GM18873 (cell line): ENCODE data around the gene AGFG2.
"Not testable (repeated sequence)": the region's sequence is repeated elsewhere in the genome, so short reads cannot be mapped to it uniquely, and the experiment has no call there.

Source experiments
- ATAC-seq: cut with Tn5 transposase; IDR thresholded peaks from one replicate; pipeline ENCODE4 v1.9.1; 2021; ENCODE audit warnings: mild to moderate bottlenecking, moderate library complexity, moderate number of reproducible peaks; ENCODE audit not compliant: unreplicated experiment, low FRiP score

Gene AGFG2

DNA sequence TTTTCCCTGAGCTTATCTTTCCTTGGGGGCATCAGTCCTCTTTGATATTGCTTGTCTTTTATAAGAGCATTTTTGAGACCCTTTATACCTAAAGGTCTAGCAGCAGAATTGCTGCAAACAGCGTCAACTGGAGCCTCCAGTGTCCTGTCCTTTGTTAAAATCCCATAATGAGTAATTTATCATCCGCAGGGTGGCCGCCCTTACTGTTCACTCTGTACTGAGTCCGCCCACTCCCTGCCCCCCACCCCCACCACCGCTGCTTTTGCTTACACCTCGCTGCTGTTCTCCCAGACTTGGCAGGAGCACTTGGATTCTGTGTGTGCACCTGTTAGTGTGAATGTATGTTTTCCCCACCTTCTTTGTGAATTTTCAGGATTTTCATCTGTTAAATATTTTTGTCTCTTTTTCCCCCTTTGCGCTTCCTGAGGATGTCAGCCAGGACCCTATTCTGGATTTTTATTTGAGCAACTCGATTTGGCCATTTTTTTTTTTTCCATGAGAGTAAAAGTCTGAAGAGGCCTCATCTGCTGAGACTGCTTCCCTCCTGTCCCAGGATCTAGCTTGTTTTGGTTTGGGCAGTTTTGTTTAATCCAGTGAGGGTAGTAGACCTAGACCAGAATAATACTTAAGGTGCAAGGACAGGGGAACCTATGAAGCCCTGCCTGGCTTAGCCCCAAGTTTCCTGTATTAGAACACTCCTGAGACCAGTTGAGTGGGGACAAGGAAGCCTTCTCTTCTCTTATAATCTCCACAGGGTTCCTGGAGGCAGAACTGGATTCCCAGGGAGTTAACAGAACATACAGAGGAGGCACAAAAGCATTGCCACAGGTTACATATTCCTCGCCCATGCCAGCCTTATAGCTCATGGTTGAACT, 8.2 kb downstream of the AGFG2 start:
- no peak for ATAC-seq

DNA sequence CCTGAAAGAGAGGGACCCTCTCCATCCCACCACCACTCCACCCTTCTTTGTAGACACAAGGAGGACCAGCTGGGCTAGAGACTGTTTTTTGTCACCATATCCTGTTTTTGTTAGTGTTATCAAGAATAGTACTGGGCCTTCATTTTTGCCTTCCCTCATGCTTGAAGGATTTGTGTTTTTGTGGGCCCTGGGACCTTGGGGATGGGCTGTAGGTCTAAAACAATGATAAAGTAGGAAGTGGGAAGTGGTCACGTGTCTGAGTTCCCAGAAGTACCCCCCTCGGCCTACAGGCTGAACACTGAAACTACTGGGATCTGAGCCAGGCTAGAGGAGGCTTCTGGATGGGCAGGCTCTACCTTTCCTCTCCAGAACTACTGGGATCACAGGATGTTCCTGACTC, 8.9 kb downstream of the AGFG2 start:
- no peak for ATAC-seq

DNA sequence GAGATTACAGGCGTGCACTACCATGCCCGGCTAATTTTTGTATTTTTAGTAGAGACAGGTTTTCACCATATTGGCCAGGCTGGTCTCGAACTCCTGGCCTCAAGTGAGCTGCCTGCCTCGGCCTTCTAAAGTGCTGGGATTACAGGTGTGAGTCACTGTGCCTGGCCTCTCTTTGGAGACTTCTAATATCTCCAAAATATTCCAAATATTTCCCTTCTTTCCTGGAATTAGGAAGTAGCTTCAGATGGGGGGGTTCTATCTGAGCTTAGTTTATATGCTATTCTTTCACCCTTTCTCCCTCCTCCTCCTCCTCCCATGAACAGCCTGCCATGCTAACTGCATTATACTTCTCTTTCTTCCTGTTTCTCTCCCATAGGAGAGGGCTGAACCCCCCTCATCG, 9.4 kb downstream of the AGFG2 start:
- ATAC-seq, result not testable (repeated sequence)

DNA sequence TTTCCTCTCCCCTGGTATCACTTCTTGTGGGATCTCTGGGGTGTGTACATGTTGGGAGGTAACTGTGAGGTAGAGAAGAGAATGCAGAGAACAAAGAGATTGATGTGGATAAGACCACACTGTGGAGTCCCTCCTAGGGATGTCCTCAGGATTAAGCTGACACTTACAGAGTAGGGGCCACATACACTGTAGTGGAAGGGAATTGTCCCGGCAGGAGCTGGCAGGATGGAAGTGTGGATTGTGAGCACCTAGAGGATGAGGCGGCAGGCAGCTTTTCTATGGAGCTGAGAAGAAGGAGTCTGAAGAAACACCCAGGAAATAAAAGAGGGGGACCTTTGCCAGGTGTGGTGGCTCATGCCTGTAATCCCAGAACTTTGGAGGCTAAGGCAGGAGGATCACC, 13.5 kb downstream of the AGFG2 start:
- ATAC-seq, result no peak

DNA sequence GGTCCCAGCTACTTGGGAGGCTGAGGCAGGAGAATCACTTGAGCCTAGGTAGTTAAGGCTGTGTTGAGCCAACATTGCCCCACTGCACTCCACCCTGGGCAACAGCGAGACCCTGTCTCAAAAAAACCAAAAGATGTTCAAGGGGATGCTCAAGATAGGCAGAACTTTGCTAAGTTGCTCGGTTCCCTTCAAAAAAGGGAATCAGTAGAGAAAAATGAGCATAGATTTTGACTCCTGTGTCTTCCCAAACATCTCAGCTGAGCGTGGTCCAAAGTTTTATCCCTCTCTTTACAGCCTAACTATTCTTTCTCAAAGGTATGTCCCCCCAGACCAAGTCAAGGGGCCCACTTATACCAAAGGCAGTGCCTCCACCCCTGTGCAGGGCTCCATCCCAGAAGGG, 14.0 kb downstream of the AGFG2 start:
- ATAC-seq, result no peak

DNA sequence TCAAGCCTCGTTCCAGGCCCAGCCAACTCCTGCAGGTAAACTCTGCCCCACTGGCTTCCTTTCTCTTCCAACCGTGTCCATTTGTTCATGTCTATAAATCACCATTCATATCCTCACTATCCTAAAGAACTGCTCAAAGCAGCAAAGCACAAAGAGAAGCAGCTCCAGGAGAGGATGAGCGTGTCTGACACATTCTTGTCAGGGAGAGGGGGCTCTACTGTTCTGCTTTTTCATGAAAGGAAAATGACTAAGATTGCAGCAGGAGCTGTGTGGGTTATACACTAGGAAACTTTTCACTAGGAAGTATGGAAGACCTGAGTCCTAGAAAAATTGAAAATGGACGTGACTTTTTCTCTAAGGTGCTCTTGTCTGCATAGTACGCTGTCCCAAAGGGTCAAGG, 16.7 kb downstream of the AGFG2 start:
- ATAC-seq, result no peak

DNA sequence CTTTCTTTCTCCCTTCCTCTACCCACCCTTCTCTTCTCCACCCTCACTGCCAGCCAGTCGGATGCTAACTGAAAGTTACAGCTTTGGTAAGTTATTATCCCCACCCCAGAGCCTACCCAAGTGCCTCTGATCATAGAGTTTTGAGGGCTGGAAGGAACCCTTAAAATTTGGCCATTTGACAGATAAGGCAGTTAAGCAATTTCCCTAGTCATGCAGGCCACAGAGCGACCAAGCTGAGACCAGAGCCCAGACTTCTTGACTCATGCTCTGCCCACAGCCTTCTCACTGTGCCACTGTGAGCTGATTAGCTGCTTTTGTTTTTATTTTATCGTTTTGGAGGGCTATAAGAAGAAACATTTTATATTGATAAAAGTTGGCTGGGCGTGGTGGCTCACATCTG, 17.5 kb downstream of the AGFG2 start:
- no peak for ATAC-seq

DNA sequence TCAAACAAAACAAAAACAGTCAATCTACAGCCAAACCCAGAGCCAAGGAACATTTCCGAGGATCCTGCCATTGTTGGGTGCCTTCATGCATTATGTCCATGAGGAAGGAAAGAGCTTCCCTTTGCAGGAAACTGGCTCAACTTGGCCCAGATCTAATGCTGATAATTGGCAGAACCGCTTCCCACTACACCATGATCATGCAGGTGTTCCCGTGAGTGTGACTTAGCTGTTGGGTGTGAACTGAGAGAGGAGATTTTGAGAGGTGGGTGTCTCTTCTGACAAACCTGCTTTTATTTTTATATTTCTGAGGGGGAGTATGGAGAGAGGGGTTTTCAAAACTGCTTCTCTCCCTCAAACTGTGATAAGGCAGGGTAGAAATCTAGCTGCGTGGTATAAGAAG, 20.1 kb downstream of the AGFG2 start:
- no peak for ATAC-seq

DNA sequence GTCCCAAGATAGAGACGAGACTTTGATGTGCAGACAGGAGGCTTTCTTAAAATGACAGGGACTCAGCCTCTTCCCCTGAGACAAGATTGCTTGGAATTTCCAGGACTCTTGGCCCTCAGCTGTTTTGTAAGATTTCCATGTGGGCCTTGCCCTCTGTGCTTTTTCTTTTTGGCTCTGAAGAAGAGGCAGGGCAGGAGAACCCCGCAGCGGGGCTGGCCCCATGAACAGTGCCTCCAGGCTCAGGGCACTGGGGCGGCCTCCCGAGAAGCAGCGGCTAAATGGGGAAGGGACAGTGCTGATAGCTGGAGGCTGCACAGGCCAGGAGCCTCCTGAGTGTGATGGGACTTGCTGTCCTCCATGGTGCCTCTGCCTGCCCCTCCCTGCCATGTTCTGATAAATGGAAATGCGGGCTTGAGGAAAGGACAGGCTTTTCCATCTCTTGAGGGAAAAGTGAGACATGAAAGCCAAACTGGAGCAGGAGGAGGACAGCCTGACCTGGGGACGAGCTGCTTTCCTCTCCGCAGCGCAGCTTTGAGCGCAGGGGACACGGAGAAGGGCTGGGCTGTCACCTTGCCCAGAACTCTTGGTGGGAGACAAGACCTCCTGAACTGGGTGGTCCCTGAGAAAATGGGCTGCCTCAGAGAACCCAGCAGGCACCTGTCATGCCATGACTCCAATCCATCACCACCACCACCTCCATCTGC, 22.6 kb downstream of the AGFG2 start:
- no peak for ATAC-seq

DNA sequence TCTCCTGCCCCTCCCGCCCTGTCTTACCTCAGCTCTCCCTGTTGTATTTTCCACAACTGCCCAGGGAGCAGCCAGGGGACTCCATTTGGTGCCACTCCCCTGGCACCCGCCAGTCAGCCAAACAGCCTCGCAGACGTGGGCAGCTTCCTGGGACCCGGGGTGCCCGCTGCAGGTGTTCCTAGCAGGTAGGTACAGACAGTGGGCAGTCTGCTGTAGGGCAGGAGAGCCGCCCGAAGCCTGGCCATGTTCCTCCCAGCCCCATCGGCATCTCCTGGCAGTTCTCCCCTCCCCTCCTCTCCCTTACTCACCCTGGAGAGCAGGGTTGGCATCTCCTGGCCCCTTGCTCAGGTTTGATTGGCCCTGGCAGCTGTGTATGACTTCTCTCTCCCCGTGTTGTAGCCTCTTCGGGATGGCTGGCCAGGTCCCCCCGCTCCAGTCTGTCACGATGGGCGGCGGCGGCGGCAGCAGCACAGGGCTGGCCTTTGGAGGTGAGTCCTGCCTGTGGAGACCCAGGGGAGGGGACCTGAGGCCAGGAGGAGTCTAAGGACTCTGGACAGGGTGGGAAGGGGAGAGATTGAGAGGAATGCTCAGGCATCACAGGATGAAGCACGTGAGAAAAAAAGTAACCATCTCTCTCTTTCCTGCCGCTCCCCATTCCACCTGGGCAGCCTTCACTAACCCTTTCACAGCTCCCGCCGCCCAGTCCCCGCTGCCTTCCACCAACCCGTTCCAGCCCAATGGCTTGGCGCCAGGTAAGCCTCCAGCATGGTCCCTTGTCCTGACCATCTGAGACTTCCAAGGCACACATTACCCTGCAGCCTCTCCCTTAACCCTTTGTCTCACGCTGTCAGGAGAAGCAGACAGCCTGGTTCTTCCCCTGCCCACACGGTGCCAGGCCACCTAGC, 23.4 kb downstream of the AGFG2 start:
- no peak for ATAC-seq

DNA sequence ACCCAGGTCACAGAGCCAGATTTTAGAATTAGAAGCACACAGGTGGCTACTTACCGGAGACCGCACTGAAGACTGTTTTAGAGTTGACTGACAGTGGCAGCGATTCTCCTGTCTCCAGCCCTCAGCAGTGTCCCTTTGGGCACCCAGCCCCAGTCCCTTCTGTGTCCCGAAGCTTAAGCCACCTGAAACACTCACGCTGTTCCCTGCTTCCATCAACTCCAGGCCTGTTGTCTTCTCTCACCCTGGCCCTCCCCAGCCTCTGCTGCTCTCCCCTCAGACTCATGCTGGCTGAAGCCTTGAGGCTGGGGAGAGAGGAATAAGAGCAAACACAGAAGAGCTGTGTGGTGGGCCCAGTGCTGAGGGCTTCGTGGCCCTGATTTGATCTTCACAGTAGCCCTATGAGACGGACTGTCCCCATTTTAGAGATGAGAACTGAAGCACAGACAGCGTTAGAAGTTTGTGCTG, 24.1 kb downstream of the AGFG2 start:
- no peak for ATAC-seq

DNA sequence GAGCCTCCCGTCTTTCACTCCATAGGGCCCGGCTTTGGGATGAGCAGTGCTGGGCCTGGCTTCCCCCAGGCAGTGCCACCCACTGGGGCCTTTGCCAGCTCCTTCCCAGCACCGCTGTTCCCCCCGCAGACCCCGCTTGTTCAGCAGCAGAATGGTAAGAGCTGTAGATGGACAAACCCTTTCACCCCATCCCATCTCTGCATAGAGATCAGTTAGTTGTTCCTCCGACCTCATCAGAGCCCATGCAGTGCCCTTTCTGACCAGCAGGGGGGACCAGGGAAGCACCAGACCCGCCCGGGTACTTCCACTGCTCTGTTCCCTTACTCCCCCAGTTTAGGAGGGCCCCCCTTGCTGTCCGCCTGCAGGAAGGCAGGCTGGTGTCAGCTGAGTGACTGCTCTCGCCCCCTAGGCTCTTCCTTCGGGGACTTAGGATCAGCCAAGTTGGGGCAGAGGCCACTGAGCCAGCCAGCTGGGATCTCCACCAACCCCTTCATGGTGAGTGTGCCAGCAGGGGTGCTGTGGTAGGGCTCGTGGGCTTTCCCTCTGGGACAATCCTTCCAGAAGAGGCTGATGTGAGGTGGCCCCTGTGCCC, 24.9 kb downstream of the AGFG2 start:
- no peak for ATAC-seq

DNA sequence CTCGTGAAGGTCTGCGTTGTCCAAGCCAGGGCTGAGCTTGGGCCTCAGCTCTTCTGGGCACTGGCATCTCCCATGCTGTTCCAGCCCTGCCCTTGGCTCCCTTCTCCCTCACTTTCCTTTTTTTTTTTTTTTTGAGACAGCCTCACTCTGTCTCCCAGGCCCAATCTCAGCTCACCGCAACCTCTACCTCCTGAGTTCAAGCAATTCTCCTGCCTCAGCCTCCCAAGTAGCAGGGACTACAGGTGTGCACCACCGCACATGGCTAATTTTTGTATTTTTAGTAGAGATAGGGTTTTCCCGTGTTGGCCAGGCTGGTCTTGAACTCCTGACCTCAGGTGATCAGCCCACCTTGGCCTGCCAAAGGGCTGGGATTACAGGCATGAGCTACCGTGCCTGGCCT, 25.4 kb downstream of the AGFG2 start:
- ATAC-seq, result not testable (repeated sequence)

DNA sequence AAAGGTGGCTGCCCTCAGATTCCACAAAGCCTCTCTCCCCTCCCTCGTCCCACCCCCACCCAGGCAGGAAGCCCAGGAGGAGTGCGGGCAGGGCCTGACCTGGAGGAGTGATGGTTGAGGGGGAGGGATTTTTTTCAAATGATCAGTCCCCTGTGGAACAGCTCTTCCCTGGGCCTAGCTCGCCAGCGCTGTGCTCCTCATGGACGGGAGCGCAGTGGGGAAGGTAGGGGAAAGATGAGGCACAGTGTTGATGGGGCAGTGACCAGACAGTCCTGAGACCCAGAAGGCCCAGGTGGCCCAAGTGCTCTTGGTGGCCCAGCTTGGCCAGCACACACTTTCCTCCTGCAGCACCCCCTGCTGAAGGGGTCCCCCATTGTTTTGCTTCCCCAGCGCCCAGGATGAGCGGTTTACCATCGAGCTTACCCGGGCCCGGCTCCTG, 26.1 kb downstream of the AGFG2 start:
- no peak for ATAC-seq

DNA sequence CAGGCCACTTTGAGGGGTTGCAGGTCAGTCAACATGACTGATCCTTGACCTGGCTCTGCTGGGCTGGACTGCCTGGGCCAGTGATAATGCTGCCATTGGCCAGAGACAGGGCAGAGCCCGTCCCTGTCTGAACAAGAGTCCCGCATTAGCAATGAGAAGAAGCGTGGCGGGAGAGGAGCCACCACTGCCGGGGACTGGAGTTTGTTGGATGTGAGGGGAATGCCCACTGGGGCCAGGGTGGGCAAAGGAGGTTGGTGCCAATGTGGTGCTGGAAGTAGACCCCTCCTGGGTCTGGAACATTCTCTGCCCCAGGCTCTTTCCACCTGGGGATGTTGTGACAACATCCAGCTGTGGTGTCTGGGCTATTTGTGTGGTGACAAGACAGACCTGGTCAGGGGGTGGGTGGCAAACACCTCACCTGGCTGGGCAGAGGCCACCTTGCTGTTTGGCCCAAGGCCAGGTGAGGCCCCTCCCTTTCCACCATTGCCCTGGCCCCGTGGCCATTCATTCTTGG, 27.1 kb downstream of the AGFG2 start:
- ATAC-seq, result no peak

DNA sequence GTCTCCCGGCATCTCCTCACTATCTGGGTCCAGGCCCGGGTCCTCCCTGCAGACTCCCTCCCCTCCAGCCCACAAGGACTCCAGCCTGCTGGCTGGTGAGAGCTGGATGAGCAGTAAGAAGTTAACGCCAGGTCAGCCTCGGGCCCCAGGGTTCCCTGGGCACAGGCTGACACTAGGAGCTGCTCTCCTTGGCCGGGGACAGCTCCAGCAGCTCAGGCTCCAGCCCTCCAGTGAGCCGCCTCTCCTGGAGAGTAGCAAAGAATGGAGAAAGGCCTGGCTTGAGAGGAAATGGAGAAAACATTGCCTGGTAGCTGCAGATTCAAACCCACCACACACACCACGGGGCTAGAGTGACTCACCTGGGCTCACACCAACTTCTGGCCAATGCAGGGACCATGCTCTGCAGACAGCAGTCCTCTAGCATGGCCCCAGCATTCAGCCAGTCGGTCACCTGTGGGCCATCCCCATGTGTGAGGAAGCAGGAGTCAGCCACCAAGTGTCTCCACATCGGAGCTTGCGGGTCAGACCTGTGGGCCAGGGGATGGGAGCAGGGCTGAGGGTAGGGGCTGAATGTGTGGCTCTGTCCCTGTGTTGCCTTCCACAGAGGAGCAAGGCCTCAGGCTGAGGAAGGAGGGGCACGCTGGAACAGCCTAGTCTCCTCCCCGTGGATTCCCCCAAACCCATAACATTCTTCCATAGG, 28.2 kb downstream of the AGFG2 start:
- ATAC-seq, result no peak

DNA sequence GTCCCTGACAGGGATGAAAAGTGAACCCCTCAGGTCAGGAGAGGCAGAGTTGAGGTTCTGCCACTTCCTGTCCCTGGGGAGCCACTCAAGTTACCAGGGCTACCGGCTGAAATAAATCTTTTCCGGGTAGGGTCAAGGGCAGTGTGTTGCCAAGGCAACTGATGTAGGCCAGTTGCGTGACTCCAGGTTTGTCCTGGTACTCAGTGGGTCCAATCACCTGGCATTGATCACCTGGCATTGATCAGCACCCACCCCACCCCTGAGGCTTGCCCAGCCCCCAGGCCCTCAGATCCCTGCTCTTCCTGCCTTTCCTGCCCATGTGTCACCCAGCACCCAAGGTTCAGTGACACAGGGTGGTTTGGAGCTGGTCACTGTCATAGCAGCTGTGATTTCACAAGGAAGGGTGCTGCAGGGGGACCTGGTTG, 28.8 kb downstream of the AGFG2 start:
- ATAC-seq, result no peak

DNA sequence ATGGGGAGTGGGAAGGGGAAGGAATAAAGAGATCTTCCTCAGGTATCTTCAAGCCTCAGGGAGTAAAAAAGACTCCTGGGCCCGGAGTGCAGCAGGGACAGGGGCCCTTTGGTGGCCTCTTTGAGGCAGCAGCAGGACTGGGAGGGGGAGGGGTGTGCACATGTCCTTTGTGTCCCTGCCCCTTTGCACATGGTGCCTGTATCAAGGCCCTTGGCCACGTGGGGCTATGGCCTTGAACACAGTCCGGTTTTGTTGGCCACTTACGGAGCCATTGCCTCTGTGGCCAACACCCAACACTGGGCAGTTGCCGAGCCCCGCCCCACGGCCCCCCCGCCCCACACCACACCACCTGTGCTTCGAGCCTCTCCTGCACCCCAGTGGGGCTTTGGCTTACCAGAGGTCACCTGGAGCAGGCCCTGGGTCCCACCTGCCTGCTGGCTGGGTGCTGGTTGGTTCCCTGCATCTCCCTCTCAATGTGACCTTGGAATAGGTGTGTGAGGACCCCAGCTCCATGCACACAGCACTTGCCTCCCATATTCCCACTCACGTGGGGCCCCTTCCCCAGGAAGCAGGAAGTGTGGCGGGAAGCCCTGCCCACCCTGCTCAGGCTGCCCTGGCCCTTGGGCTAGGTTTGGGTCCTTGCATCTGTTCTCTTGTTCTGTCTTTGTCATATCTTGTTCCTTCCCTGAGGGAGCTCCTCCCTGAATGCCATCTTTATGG, 29.3 kb downstream of the AGFG2 start:
- ATAC-seq, result no peak
